Activated naive CD4-positive, alpha-beta T cell treated with anti-CD3 and anti-CD28 coated beads, Interleukin-2, amount 10 ng/mL, durations not matched to agents 7 days and 5 days (primary cell): ENCODE measurements around the gene WLS.

ENCODE experiments used
- CTCF ChIA-PET: fragments of 350-600 bp; sonication (Branson Sonifier 250); formaldehyde crosslinking; loops from one replicate; lab custom pipeline; 2021; ENCODE audit warnings: antibody characterized with exemption; lab: Charles Lee
- DNase-seq: peaks from one replicate; pipeline ENCODE4 v3.0.0-alpha.2; 2020
- H3K27ac Mint-ChIP-seq: one replicate; pipeline ENCODE4 v1.8.0; 2021; ENCODE audit warnings: mild to moderate bottlenecking, moderate library complexity, mixed read lengths
- H3K27me3 Mint-ChIP-seq: one replicate; pipeline ENCODE4 v1.8.0; 2021; ENCODE audit warnings: mild to moderate bottlenecking, mixed read lengths
- H3K36me3 Mint-ChIP-seq: one replicate; pipeline ENCODE4 v1.8.0; 2021; ENCODE audit warnings: mixed read lengths
- H3K4me1 Mint-ChIP-seq: one replicate; pipeline ENCODE4 v1.8.0; 2021; ENCODE audit warnings: mixed read lengths
- H3K4me3 Mint-ChIP-seq: one replicate; pipeline ENCODE4 v1.8.0; 2021; ENCODE audit warnings: mild to moderate bottlenecking, moderate library complexity, mixed read lengths
- H3K9me3 Mint-ChIP-seq: one replicate; pipeline ENCODE4 v1.8.0; 2021; ENCODE audit warnings: mixed read lengths

The WLS gene

GRCh38 chr1:68132426-68133130 is 99.7 kb downstream of the WLS start:
- Mint-ChIP-seq H3K9me3 (no peaks in the 10 kb centered on the region), H3K4me1 (no peaks in the 10 kb centered on the region), H3K27ac (no peak overlapping the region), H3K4me3 (no peak overlapping the region), H3K27me3 (no peaks in the 10 kb centered on the region), H3K36me3 (no peaks in the 10 kb centered on the region)
- CTCF ChIA-PET = interaction anchor here (1.3 to 2.7 kb wide), 3 partner anchors 9 to 16 kb away, joined by 3 to 9 read pairs (median 3); no protein-coding TSS in a partner anchor
- no peak for DNase-seq

- no peaks in the 10 kb centered on the region for H3K36me3 Mint-ChIP-seq
- no peaks in the 10 kb centered on the region for H3K4me1 Mint-ChIP-seq
- no peak overlapping the region for H3K27ac Mint-ChIP-seq
- CTCF ChIA-PET = interaction anchor here (1.7 to 2.7 kb wide), 2 partner anchors 10 to 14 kb away, joined by 7 to 9 read pairs; no protein-coding TSS in a partner anchor
- no peak for DNase-seq
- H3K4me3 Mint-ChIP-seq = no peak overlapping the region
- no peaks in the 10 kb centered on the region for H3K27me3 Mint-ChIP-seq
- no peaks in the 10 kb centered on the region for H3K9me3 Mint-ChIP-seq
These were observed 101.1 kb downstream of the WLS start for GRCh38 chr1:68131261-68131660.

- CTCF ChIA-PET = interaction anchor here (1.7 kb wide), 1 partner anchor 9 kb away, joined by 7 read pairs; no protein-coding TSS in a partner anchor
- no peaks in the 10 kb centered on the region for H3K27me3 Mint-ChIP-seq
- no peak overlapping the region for H3K27ac Mint-ChIP-seq
- H3K36me3 Mint-ChIP-seq = no peaks in the 10 kb centered on the region
- H3K4me3 Mint-ChIP-seq = no peak overlapping the region
- H3K9me3 Mint-ChIP-seq = no peaks in the 10 kb centered on the region
- DNase-seq = no peak
- H3K4me1 Mint-ChIP-seq = no peaks in the 10 kb centered on the region
These were observed 102.6 kb downstream of the WLS start for GRCh38 chr1:68129536-68130250.

GRCh38 chr1:68128820-68129219 is 103.5 kb downstream of the WLS start:
- H3K36me3 Mint-ChIP-seq = no peaks in the 10 kb centered on the region
- DNase-seq = no peak
- no peaks in the 10 kb centered on the region for H3K9me3 Mint-ChIP-seq
- CTCF ChIA-PET = interaction anchor here (0.9 kb wide), 1 partner anchor 9 kb away, joined by 3 read pairs; no protein-coding TSS in a partner anchor
- H3K4me1 Mint-ChIP-seq = no peaks in the 10 kb centered on the region
- no peaks in the 10 kb centered on the region for H3K27me3 Mint-ChIP-seq
- no peak overlapping the region for H3K4me3 Mint-ChIP-seq
- no peak overlapping the region for H3K27ac Mint-ChIP-seq

GRCh38 chr1:68128157-68128556 is 104.2 kb downstream of the WLS start:
- no peaks in the 10 kb centered on the region for H3K4me1 Mint-ChIP-seq
- H3K4me3 Mint-ChIP-seq = no peak overlapping the region
- no peak overlapping the region for H3K27ac Mint-ChIP-seq
- H3K36me3 Mint-ChIP-seq = no peaks in the 10 kb centered on the region
- no peak for DNase-seq
- H3K27me3 Mint-ChIP-seq = no peaks in the 10 kb centered on the region
- no peaks in the 10 kb centered on the region for H3K9me3 Mint-ChIP-seq
- CTCF ChIA-PET = interaction anchor here (0.9 kb wide), 1 partner anchor 8 kb away, joined by 3 read pairs; no protein-coding TSS in a partner anchor

- Mint-ChIP-seq H3K4me3 (no peak overlapping the region), H3K27me3 (no peaks in the 10 kb centered on the region), H3K27ac (no peak overlapping the region), H3K36me3 (no peaks in the 10 kb centered on the region), H3K4me1 (no peaks in the 10 kb centered on the region), H3K9me3 (no peaks in the 10 kb centered on the region)
- no peak for DNase-seq
- CTCF ChIA-PET = interaction anchor here (1.3 to 2.8 kb wide), 5 partner anchors 9 to 321 kb away, joined by 3 to 28 read pairs (median 7); partner anchors contain the start of gene WLS
These were observed 110.8 kb downstream of the WLS start for GRCh38 chr1:68121536-68121935.

GRCh38 chr1:68120136-68120791 is 112.1 kb downstream of the WLS start:
- CTCF ChIA-PET = interaction anchor here (0.8 to 2.8 kb wide), 18 partner anchors 8 to 1618 kb away, joined by 3 to 28 read pairs (median 4); partner anchors contain the start of gene WLS
- Mint-ChIP-seq H3K4me3 (no peak overlapping the region), H3K9me3 (no peaks in the 10 kb centered on the region), H3K27ac (no peak overlapping the region), H3K27me3 (peaks cover 3% of the 10 kb centered on the region), H3K4me1 (no peaks in the 10 kb centered on the region), H3K36me3 (no peaks in the 10 kb centered on the region)
- DNase-seq = peak; percentile 32

- Mint-ChIP-seq H3K27ac (no peak overlapping the region), H3K27me3 (peaks cover 3% of the 10 kb centered on the region), H3K9me3 (no peaks in the 10 kb centered on the region), H3K4me1 (no peaks in the 10 kb centered on the region), H3K36me3 (no peaks in the 10 kb centered on the region), H3K4me3 (no peak overlapping the region)
- DNase-seq = no peak
- CTCF ChIA-PET = interaction anchor here (1.5 to 2.8 kb wide), 6 partner anchors 39 to 1619 kb away, joined by 4 to 28 read pairs (median 12); no protein-coding TSS in a partner anchor
These were observed 112.9 kb downstream of the WLS start for GRCh38 chr1:68119445-68119844.

- peaks cover 3% of the 10 kb centered on the region for H3K27me3 Mint-ChIP-seq
- CTCF ChIA-PET = interaction anchor here (0.5 to 3.2 kb wide), 17 partner anchors 9 to 1621 kb away, joined by 3 to 16 read pairs (median 5); no protein-coding TSS in a partner anchor
- H3K4me3 Mint-ChIP-seq = no peak overlapping the region
- H3K27ac Mint-ChIP-seq = no peak overlapping the region
- H3K36me3 Mint-ChIP-seq = no peaks in the 10 kb centered on the region
- no peaks in the 10 kb centered on the region for H3K4me1 Mint-ChIP-seq
- H3K9me3 Mint-ChIP-seq = no peaks in the 10 kb centered on the region
- DNase-seq = no peak
These were observed 114.9 kb downstream of the WLS start for GRCh38 chr1:68117416-68117815.

- CTCF ChIA-PET = interaction anchor here (0.5 to 3.2 kb wide), 16 partner anchors 9 to 1621 kb away, joined by 3 to 16 read pairs (median 5); no protein-coding TSS in a partner anchor
- no peaks in the 10 kb centered on the region for H3K36me3 Mint-ChIP-seq
- H3K27ac Mint-ChIP-seq = no peak overlapping the region
- no peaks in the 10 kb centered on the region for H3K4me1 Mint-ChIP-seq
- H3K9me3 Mint-ChIP-seq = no peaks in the 10 kb centered on the region
- DNase-seq = peak; percentile 61
- peaks cover 9% of the 10 kb centered on the region for H3K27me3 Mint-ChIP-seq
- H3K4me3 Mint-ChIP-seq = no peak overlapping the region
These were observed 115.6 kb downstream of the WLS start for GRCh38 chr1:68116643-68117235.

GRCh38 chr1:68115308-68115707 is 117.0 kb downstream of the WLS start:
- H3K4me3 Mint-ChIP-seq = no peak overlapping the region
- H3K27me3 Mint-ChIP-seq = peaks cover 9% of the 10 kb centered on the region
- no peaks in the 10 kb centered on the region for H3K9me3 Mint-ChIP-seq
- no peak for DNase-seq
- no peaks in the 10 kb centered on the region for H3K36me3 Mint-ChIP-seq
- H3K27ac Mint-ChIP-seq = no peak overlapping the region
- CTCF ChIA-PET = interaction anchor here (1.2 to 3.2 kb wide), 5 partner anchors 11 to 348 kb away, joined by 4 to 9 read pairs (median 7); no protein-coding TSS in a partner anchor
- H3K4me1 Mint-ChIP-seq = no peaks in the 10 kb centered on the region

- Mint-ChIP-seq H3K36me3 (no peaks in the 10 kb centered on the region), H3K4me1 (no peaks in the 10 kb centered on the region), H3K27ac (no peak overlapping the region), H3K9me3 (no peaks in the 10 kb centered on the region), H3K4me3 (no peak overlapping the region), H3K27me3 (peaks cover 9% of the 10 kb centered on the region)
- CTCF ChIA-PET = no interaction called here
- DNase-seq = no peak
These were observed 118.4 kb downstream of the WLS start for GRCh38 chr1:68113966-68114365.

- H3K4me3 Mint-ChIP-seq = no peak overlapping the region
- CTCF ChIA-PET = no interaction called here
- H3K36me3 Mint-ChIP-seq = no peaks in the 10 kb centered on the region
- no peaks in the 10 kb centered on the region for H3K4me1 Mint-ChIP-seq
- H3K9me3 Mint-ChIP-seq = no peaks in the 10 kb centered on the region
- DNase-seq = no peak
- peaks cover 9% of the 10 kb centered on the region for H3K27me3 Mint-ChIP-seq
- H3K27ac Mint-ChIP-seq = no peak overlapping the region
These were observed 119.5 kb downstream of the WLS start for GRCh38 chr1:68112835-68113243.
